GM18909 (cell line): Measurements from ENCODE around the gene TNFRSF14.

ENCODE experiments used
- ATAC-seq: cut with Tn5 transposase; IDR thresholded peaks from one replicate; pipeline ENCODE4 v1.9.1; 2021; ENCODE audit warnings: mild to moderate bottlenecking; ENCODE audit not compliant: unreplicated experiment, poor library complexity

Gene TNFRSF14

DNA sequence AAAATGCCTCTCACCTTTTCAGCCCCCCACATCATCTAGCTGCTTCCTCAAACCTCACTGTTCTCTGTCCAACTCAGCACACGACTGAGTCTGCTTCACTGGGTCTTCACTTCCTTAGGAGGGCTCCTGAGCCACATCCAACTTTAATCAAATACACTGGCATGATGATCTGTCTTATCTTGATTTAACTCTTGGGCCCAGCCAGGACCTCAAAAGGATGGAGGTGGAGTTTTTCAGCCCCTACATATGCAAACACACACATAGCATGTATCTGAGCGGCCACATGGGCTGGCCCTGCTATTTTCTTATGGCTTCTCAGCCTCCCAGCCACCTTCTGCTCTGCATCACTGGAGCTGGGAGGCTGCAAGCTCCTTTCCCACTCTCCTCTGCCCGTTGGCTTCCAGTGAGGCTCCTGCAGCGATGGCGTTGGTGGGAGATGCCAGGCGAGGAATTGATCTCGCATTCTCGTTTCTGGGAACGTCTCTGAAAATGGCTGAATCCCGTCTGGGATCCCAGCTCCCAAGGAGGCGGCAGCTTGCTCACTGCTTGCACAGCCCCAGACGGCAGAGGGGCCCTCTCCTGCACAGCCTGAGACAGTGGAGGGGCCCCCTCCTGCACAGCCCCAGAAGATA, 28.6 kb downstream of the TNFRSF14 start:
- no peak for ATAC-seq

- peak; percentile 42 for ATAC-seq
Measured at GRCh38 chr1:2585318-2586092, 29.3 kb downstream of the TNFRSF14 start.

DNA sequence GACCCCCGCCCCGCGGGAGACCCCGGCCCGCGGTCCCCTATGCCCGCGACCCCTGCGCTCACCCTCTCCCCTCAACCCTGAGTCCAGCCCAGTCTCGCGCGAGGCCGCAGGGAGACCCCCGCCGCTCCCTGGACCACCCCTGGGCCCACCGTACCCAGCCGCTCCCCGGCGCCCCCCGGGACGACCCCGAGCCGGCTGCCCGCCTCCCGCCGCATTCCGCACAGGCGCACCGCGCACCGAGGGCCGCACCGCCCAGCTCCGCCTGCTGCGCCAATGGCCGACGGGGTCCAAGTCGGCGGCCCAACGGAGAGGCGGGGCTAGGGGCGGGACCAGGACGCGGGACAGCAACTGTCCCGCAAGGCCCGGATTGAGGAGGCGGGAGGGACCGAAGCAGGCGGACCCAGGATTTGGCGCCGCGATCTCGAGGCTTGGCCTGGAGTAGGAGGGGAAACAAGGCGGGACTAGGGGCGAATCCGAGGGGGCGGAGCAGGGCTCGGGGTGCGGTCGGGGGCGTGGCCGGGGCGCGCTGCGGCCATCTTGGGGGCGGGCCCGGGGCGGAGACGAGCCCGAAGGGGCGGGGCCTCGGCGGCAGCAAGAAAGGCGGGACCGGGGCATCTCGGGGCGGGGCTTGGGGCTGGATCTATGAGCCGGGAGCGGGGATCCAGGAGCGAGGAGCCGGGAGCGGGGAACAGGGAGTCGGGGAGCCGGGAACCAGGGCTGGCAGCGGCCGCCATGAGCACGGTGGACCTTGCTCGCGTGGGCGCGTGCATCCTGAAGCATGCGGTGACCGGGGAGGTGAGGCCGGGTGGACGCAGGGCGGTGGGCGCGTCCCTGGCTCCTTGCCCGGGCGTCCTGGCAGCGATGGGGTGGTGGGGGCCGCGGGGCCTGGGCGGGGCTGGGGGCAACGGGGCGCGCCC, 30.2 kb downstream of the TNFRSF14 start, which contains the start of gene PRXL2B:
TSS of gene PRXL2B (plus strand) at position 624 of the 917 bp plus-strand sequence. CDS start at position 733, 109 bp downstream.
- peak; percentile 65 for ATAC-seq

GRCh38 chr1:2587071-2587859, 31.1 kb downstream of the TNFRSF14 start:
- ATAC-seq, result peak; percentile 1

DNA sequence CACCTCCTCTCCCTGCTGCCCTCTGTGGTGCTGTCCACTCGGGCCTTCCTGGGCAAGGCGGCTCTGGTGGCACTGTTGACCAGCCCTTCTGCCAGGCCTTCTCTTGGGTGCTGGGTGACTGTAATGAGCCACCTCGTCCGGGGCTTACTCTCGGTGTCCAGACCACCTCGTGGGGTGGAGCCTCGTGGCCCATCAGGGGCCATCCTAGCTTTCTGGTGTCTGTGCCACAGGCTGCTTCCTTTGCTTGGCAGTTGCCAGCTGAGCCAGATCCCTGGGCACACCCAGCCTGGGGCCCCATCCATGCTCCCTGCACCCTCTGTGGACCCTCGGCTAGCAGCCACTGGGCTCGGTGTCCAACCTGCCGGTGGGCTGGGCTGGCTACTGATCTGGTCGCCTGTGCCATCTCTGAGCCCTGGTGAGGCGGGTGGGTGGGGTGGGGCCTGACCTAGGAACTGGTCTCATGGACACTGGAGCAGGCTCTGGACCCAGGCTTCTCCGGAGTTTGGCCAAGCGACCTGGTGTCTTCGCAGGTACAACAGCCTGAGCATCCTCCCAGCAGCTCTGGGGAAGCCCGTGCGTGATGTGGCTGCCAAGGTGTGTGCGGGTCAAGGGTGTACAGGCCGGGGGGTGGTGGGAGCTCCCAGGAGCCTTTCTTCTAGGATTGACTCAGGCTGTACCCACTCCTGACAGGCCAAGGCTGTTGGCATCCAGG, 31.8 kb downstream of the TNFRSF14 start:
- no peak for ATAC-seq

DNA sequence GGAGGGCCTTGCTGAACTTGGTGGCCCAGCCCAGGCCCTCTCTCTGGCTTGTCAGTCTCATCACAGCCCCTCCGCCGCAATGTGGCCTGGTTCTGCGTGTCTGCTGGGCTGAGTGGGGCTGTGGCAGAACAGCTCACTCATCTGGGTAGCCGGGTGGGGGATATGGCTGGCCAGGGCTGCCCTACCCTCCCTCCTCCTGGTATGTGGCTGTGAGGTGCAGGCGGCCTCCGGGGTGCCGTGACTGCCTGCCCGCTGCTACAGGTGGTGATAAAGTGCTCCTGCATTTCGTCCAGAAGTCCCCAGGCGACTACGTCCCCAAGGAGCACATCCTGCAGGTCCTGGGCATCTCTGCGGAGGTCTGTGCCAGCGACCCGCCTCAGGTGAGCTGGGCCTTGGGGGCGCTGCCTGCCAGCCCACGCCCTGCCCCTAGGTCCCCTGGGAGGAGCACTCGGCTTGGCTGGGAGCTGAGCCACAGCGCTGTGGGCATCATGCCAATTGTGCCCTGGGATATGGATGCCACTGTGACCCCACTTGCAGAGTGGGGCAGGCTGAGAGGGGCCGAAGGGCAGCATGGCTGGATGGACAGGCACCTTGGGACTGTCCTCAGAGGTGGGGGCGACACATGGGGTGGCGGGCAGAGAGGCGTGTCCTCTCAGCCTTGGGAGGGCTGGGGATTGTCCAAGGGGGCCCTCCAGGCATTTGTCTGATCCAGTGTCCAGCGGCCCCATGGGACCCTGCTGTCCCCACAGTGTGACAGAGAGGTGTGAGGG, 32.7 kb downstream of the TNFRSF14 start:
- ATAC-seq, result no peak

GRCh38 chr1:2589431-2590232, 33.5 kb downstream of the TNFRSF14 start:
- ATAC-seq, result no peak

GRCh38 chr1:2590233-2591141, 34.3 kb downstream of the TNFRSF14 start:
- no peak for ATAC-seq

- no peak for ATAC-seq
Measured at GRCh38 chr1:2591233-2591580, 35.0 kb downstream of the TNFRSF14 start.

DNA sequence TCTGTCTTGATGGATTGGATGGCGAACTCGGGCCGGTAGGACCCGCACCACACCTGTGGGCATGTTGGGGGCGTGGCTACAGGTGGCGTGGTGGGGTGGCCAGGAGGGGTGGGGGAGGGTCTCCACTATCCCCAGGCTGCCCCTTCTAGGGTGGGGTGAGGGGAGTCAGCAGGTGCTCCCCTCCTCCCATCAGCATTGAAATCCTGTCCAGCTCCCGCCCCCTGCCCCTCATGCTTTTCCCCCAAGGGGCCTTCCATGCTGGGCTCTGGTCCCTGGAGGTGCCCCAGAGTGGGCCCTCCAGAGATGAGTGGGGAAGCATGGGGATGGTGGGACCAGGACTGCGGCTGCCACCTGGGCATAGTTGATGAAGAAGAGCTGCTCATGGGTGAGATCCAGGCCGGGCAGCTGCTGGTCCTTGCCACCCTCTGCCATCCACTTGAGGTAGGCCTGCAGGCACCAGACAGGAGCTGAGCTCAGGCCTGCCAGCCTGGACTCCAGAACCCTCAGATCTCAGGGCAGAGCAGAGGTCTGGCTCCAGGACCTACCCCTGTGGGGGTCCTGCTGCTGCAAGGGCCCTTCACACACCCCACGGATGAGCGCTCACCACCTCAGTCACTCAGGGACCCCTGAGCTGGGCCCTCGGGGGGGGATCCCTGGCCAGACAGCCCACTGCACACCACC, 35.5 kb downstream of the TNFRSF14 start:
- ATAC-seq, result no peak

DNA sequence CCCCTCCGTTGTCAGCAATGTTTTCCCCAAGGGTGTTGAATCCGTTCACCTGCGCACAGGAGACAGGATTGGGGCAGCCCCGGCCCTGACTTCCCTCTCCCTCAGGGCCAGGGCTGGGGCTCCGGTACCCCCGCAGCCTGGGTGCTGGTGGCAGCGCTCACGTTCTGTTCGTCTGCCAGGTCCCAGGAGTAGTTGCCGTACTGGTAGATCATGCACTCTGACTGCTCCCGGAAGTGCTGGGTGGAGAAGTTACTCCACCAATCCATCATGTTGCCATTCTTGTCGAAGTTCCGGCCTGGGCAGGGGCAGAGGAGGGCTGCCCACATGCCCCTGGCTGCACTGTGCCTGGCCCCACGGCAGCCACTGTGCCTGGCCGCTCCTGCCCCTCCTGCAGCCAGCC, 36.5 kb downstream of the TNFRSF14 start:
- no peak for ATAC-seq

DNA sequence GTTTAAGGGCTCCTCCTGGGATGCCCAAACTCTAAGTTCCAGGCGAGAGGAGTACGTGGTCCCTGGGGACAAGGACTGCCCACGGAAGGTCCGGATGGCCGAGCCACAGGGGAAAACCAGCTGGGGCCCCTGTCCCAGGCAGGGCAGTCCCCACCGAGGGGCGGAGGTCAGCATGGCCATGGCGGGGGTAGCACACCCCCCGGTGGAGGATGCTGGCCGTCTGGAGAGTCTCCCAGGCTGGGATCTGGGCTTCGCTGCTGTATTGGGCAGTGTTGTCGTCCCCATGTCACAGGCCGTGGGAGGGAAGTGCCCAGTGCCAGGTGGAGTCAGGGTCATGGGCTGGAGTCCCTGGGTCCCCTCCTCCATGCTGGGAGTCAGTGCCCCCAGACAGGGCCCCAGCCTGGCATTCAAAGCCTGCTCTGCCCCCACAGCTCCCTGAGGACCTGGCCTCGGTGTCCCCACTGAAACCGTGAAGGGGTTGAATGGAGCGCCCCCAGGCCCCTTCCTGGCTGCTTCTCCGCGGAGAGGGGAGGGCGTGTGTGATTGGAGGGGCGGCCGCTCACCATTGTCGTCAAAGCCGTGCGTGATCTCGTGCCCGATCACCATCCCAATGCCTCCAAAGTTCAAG, 37.2 kb downstream of the TNFRSF14 start:
- no peak for ATAC-seq

DNA sequence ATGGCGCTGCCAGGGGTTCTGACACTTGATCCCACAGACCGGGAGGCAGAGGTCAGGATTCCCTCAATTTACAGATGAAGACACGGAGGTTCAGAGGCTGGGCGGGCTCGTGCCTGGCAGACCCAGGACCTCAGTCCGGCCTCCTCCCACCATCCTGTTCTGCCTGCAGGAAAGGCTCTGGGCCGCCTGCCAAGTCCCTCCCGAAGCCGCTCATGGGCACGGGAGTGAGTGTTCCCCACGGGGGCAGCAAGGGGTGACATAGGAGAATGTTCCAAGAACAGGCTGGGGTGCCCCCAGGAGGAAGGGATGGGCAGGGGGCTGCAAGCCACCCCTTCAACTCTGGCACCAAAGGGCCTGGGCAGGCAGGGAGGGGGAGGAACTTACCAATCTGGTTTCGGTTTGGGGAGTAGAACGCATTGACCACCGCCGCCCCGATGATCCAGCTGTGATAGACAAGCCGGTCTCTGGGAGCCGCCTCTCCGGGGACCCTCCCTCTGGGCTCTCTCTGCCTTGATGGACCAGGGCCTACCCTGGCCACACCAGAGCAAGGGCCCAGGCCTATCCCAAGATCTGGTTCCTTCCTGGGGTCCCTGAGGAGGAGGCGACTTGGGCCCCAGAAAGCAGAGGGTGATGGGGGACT, 38.0 kb downstream of the TNFRSF14 start:
- ATAC-seq, result no peak

DNA sequence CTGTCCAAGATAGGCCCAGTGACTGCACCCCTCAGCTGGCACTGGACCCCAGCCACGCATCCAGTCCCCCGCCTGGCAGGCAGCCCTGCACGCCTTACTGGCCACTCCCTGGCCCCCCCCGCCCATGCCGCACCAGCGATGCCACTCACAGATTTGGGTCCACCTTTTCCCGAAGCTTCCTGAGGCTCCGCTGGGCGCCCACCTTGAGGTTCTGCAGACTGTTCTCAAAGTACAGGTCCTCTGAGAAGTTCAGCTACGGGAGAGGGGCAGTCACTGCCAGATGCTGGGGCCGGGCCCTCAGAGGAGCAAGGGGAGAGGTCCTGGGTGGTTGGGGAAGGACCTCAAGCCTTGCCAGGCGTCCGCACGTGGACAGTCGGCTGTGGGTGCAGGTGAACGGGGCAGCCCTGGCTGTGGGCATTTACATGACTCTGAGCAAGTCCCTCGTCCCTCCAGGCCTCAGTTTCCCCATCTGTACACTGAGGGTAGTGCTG, 38.5 kb downstream of the TNFRSF14 start:
- no peak for ATAC-seq

- no peak for ATAC-seq
Measured at GRCh38 chr1:2595261-2595811, 39.2 kb downstream of the TNFRSF14 start.
